Measurements from ENCODE around the gene PARD3.

The PARD3 gene

GRCh38 chr10:34176351-34176750 is 638.7 kb downstream of the PARD3 start:
- TF ChIP-seq, protein P1, sequence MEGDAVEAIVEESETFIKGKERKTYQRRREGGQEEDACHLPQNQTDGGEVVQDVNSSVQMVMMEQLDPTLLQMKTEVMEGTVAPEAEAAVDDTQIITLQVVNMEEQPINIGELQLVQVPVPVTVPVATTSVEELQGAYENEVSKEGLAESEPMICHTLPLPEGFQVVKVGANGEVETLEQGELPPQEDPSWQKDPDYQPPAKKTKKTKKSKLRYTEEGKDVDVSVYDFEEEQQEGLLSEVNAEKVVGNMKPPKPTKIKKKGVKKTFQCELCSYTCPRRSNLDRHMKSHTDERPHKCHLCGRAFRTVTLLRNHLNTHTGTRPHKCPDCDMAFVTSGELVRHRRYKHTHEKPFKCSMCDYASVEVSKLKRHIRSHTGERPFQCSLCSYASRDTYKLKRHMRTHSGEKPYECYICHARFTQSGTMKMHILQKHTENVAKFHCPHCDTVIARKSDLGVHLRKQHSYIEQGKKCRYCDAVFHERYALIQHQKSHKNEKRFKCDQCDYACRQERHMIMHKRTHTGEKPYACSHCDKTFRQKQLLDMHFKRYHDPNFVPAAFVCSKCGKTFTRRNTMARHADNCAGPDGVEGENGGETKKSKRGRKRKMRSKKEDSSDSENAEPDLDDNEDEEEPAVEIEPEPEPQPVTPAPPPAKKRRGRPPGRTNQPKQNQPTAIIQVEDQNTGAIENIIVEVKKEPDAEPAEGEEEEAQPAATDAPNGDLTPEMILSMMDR (IDR thresholded peaks at IDR 0.05): no peak

DNA sequence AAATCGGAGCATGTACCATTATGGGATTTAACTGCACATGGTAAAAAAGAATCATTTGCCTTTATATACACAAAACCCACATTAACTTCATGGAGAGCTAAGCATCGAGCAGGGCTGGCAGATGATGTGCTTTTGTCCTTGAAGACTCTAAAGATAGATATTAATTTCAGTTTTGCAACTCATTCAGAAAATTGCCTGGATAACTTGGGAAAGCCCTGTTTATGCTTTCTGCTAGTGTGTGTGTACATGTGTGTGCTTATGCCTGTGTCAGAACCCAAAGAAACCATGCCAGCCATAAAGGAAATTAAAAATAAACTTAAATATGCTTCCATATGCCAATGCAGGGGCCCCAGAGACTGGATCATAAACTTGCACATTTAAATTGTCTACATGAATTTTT is 640.0 kb downstream of the PARD3 start:
- H2AFZ ChIP-seq: no peak overlapping the region
- no peak overlapping the region for H3K4me3 ChIP-seq (ENCODE audit: low read depth, low read length)
- no peaks in the 10 kb centered on the region for H3K27me3 ChIP-seq (ENCODE audit: control insufficient read depth, insufficient read depth, low read length)
- TF ChIP-seq, protein P1 (IDR thresholded peaks at IDR 0.05): no peak
- H3K4me1 ChIP-seq: peaks cover 3% of the 10 kb centered on the region
- H3K9me3 ChIP-seq (ENCODE audit: control insufficient read depth, low read length): no peaks in the 10 kb centered on the region
- no peak overlapping the region for H3K27ac ChIP-seq
- no peaks in the 10 kb centered on the region for H3K36me3 ChIP-seq (ENCODE audit: control insufficient read depth, insufficient read depth, low read length)
- H3K4me2 ChIP-seq (ENCODE audit: low read length): no peak overlapping the region
- no peak overlapping the region for H3K9ac ChIP-seq
- H3K79me2 ChIP-seq: no peaks in the 10 kb centered on the region

More at GRCh38 chr10:34176351-34176750, 638.7 kb downstream of the PARD3 start:
- H3K9me3 ChIP-seq (ENCODE audit: control insufficient read depth, low read length): no peaks in the 10 kb centered on the region
- no peaks in the 10 kb centered on the region for H3K27me3 ChIP-seq (ENCODE audit: control insufficient read depth, insufficient read depth, low read length)
- no peaks in the 10 kb centered on the region for H3K79me2 ChIP-seq
- no peak overlapping the region for H3K27ac ChIP-seq
- no peak overlapping the region for H2AFZ ChIP-seq
- H3K4me1 ChIP-seq: peaks cover 3% of the 10 kb centered on the region
- H3K9ac ChIP-seq: no peak overlapping the region
- H3K4me2 ChIP-seq (ENCODE audit: low read length): no peak overlapping the region
- no peaks in the 10 kb centered on the region for H3K36me3 ChIP-seq (ENCODE audit: control insufficient read depth, insufficient read depth, low read length)
- H3K4me3 ChIP-seq (ENCODE audit: low read depth, low read length): no peak overlapping the region

GRCh38 chr10:34172936-34173533 is 642.1 kb downstream of the PARD3 start:
- no peak overlapping the region for H3K27ac ChIP-seq
- TF ChIP-seq, protein P1 (IDR thresholded peaks at IDR 0.05): no peak

DNA sequence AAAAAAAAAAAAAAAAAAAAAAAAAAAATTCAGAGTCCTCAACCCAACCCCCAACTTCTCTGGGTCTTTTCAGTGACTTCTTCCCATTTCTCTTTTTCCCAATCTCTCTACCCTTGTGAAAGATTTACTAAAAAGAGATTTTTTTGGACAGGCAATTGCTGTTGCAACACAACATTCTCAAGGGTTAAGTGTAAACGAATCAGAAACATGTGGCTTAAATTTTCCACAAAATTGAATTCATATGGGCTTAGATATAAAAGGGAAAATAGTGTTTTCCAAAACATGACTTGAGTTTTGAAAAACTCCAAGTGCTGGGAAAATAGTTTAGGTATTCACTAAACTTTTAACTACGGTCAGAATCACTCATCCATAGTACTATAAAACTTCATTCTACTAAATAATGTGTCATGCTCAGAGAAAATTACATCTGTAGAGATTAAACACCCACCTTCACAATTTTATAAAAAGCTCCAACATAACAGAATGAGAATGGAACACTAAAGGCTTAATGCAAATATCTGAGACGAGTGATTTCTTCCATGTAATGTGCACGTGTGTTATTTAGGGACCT is 643.1 kb downstream of the PARD3 start:
- Histone ChIP-seq H3K27me3 (ENCODE audit: control insufficient read depth, insufficient read depth, low read length) (no peaks in the 10 kb centered on the region), H2AFZ (no peak overlapping the region), H3K4me1 (peaks cover 3% of the 10 kb centered on the region), H3K4me2 (ENCODE audit: low read length) (no peak overlapping the region), H3K36me3 (ENCODE audit: control insufficient read depth, insufficient read depth, low read length) (no peaks in the 10 kb centered on the region), H3K9me3 (ENCODE audit: control insufficient read depth, low read length) (no peaks in the 10 kb centered on the region), H3K9ac (no peak overlapping the region), H3K79me2 (no peaks in the 10 kb centered on the region), H3K27ac (no peak overlapping the region), H3K4me3 (ENCODE audit: low read depth, low read length) (no peak overlapping the region)
- TF ChIP-seq, protein P1 (IDR thresholded peaks at IDR 0.05): no peak

More at GRCh38 chr10:34172936-34173533, 642.1 kb downstream of the PARD3 start:
- Histone ChIP-seq H3K79me2 (no peaks in the 10 kb centered on the region), H3K27me3 (ENCODE audit: control insufficient read depth, insufficient read depth, low read length) (no peaks in the 10 kb centered on the region), H3K9me3 (ENCODE audit: control insufficient read depth, low read length) (no peaks in the 10 kb centered on the region), H3K4me3 (ENCODE audit: low read depth, low read length) (no peak overlapping the region), H3K4me2 (ENCODE audit: low read length) (no peak overlapping the region), H3K4me1 (peaks cover 3% of the 10 kb centered on the region), H3K36me3 (ENCODE audit: control insufficient read depth, insufficient read depth, low read length) (no peaks in the 10 kb centered on the region), H2AFZ (no peak overlapping the region), H3K9ac (no peak overlapping the region)

- Histone ChIP-seq H3K27ac (no peak overlapping the region), H3K9ac (no peak overlapping the region), H3K4me3 (ENCODE audit: low read depth, low read length) (no peak overlapping the region), H3K4me2 (ENCODE audit: low read length) (no peak overlapping the region), H3K4me1 (peaks cover 3% of the 10 kb centered on the region), H2AFZ (no peak overlapping the region), H3K27me3 (ENCODE audit: control insufficient read depth, insufficient read depth, low read length) (no peaks in the 10 kb centered on the region), H3K36me3 (ENCODE audit: control insufficient read depth, insufficient read depth, low read length) (no peaks in the 10 kb centered on the region), H3K79me2 (no peaks in the 10 kb centered on the region), H3K9me3 (ENCODE audit: control insufficient read depth, low read length) (no peaks in the 10 kb centered on the region)
- TF ChIP-seq, protein P1 (IDR thresholded peaks at IDR 0.05): no peak
Observed at GRCh38 chr10:34169677-34170076, 645.4 kb downstream of the PARD3 start.

Measured in parathyroid adenoma (tissue), 2 donors.